Measurements from ENCODE around the gene HDAC8. TPM values are rescaled to one million over a fixed set of nuclear protein-coding genes. Genes with fewer than 3 reads are reported as not detected.

Gene HDAC8

GRCh38 chrX:72282302-72282701 lies 290.3 kb downstream of the HDAC8 start:
- no peak for DNase-seq (ENCODE audit: low spot score)
- H2AFZ ChIP-seq (ENCODE audit: low read length) = no peak overlapping the region
- no peaks in the 10 kb centered on the region for H3K36me3 ChIP-seq (replicated peaks in 1 of 2; ENCODE audit: control insufficient read depth in 2 of 2, insufficient read depth in 2 of 2, low read length in 2 of 2)
- no peak overlapping the region for H3K4ac ChIP-seq (ENCODE audit: low read length)
- H3K9ac ChIP-seq (ENCODE audit: low read depth, low read length, poor library complexity) = no peak overlapping the region
- H3K14ac ChIP-seq (ENCODE audit: low read length) = no peak overlapping the region
- H3K18ac ChIP-seq (ENCODE audit: low read length) = no peak overlapping the region
- no peaks in the 10 kb centered on the region for H3K79me1 ChIP-seq (ENCODE audit: low read depth, low read length)
- no peak overlapping the region for H4K91ac ChIP-seq (ENCODE audit: low read depth, low read length, poor library complexity)
- H3K9me3 ChIP-seq (replicated peaks in 1 of 2; ENCODE audit: control insufficient read depth in 2 of 2, insufficient read depth in 1 of 2, low read depth in 1 of 2, low read length in 2 of 2) = no peaks in the 10 kb centered on the region
- H2BK5ac ChIP-seq (ENCODE audit: low read length) = no peak overlapping the region
- H4K8ac ChIP-seq (ENCODE audit: low read depth, low read length) = no peak overlapping the region
- no peak overlapping the region for H2BK120ac ChIP-seq (ENCODE audit: low read depth, low read length)
- no CpG with 5 or more reads among the region's 1 CpG for WGBS, 2 donors (ENCODE audit: extremely low coverage in 2 of 2, insufficient read length in 2 of 2, insufficient replicate concordance in 1 of 2)
- H3K4me2 ChIP-seq (ENCODE audit: insufficient read depth, low read length, poor library complexity, severe bottlenecking) = no peak overlapping the region
- no peak overlapping the region for H2BK15ac ChIP-seq (ENCODE audit: low read length)
- no peak overlapping the region for H3K4me3 ChIP-seq (ENCODE audit: low read length in 2 of 2)
- no peak overlapping the region for H2BK12ac ChIP-seq (ENCODE audit: low read length)
- no peak overlapping the region for H2AK5ac ChIP-seq (ENCODE audit: low read depth, low read length)
- no peak overlapping the region for H3K27ac ChIP-seq (replicated peaks; ENCODE audit: low read length)
- H3K4me1 ChIP-seq (ENCODE audit: control insufficient read depth in 2 of 2, insufficient read depth in 1 of 2, low read depth in 1 of 2, low read length in 2 of 2) = peaks cover 5 to 7% of the 10 kb centered on the region in 2 donors
- peaks cover 0 to 5% (median 0%) of the 10 kb centered on the region in 3 experiments for H3K27me3 ChIP-seq (ENCODE audit: control insufficient read depth in 3 of 3, insufficient read depth in 3 of 3, low read depth in 1 of 3, low read length in 3 of 3)
- no peak overlapping the region for H3K23ac ChIP-seq (ENCODE audit: low read depth, low read length, poor library complexity)

GRCh38 chrX:72280321-72280845 lies 292.3 kb downstream of the HDAC8 start:
- H3K4me1 ChIP-seq (ENCODE audit: control insufficient read depth in 2 of 2, insufficient read depth in 1 of 2, low read depth in 1 of 2, low read length in 2 of 2) = peaks cover 7 to 12% of the 10 kb centered on the region in 2 donors
- no peak overlapping the region for H3K14ac ChIP-seq (ENCODE audit: low read length)
- H2BK15ac ChIP-seq (ENCODE audit: low read length) = no peak overlapping the region
- H4K8ac ChIP-seq (ENCODE audit: low read depth, low read length) = no peak overlapping the region
- H2BK5ac ChIP-seq (ENCODE audit: low read length) = no peak overlapping the region
- H2BK120ac ChIP-seq (ENCODE audit: low read depth, low read length) = no peak overlapping the region
- peaks cover 0 to 5% (median 0%) of the 10 kb centered on the region in 3 experiments for H3K27me3 ChIP-seq (ENCODE audit: control insufficient read depth in 3 of 3, insufficient read depth in 3 of 3, low read depth in 1 of 3, low read length in 3 of 3)
- H2AFZ ChIP-seq (ENCODE audit: low read length) = peak overlapping the region; percentile 74
- H3K9me3 ChIP-seq (replicated peaks in 1 of 2; ENCODE audit: control insufficient read depth in 2 of 2, insufficient read depth in 1 of 2, low read depth in 1 of 2, low read length in 2 of 2) = no peaks in the 10 kb centered on the region
- no peak overlapping the region for H3K4me2 ChIP-seq (ENCODE audit: insufficient read depth, low read length, poor library complexity, severe bottlenecking)
- no peak overlapping the region for H3K23ac ChIP-seq (ENCODE audit: low read depth, low read length, poor library complexity)
- no peak overlapping the region for H3K4me3 ChIP-seq (ENCODE audit: low read length in 2 of 2)
- no peak overlapping the region for H3K18ac ChIP-seq (ENCODE audit: low read length)
- H3K9ac ChIP-seq (ENCODE audit: low read depth, low read length, poor library complexity) = no peak overlapping the region
- no peak overlapping the region for H3K4ac ChIP-seq (ENCODE audit: low read length)
- no peak overlapping the region for H2AK5ac ChIP-seq (ENCODE audit: low read depth, low read length)
- no CpG with 5 or more reads among the region's 5 CpGs for WGBS, 2 donors (ENCODE audit: extremely low coverage in 2 of 2, insufficient read length in 2 of 2, insufficient replicate concordance in 1 of 2)
- H4K91ac ChIP-seq (ENCODE audit: low read depth, low read length, poor library complexity) = no peak overlapping the region
- H3K27ac ChIP-seq (replicated peaks; ENCODE audit: low read length) = no peak overlapping the region
- H3K79me1 ChIP-seq (ENCODE audit: low read depth, low read length) = no peaks in the 10 kb centered on the region
- DNase-seq (ENCODE audit: low spot score) = no peak
- H3K36me3 ChIP-seq (replicated peaks in 1 of 2; ENCODE audit: control insufficient read depth in 2 of 2, insufficient read depth in 2 of 2, low read length in 2 of 2) = peaks cover 3 to 11% of the 10 kb centered on the region in 2 donors
- no peak overlapping the region for H2BK12ac ChIP-seq (ENCODE audit: low read length)

Small RNA genes within 50 kb of the gene (small RNA-seq; reads per million reads assigned to genes)
- not detected for gene RF00019 (ENCODE audit: insufficient read depth)
- 8.3 reads per million, percentile 47 among the genes with 10 or more reads in this experiment for gene RNU2-68P (ENCODE audit: insufficient read depth)
